H1 (cell line): ENCODE measurements around the gene TLK2. TPM values are rescaled to one million over a fixed set of nuclear protein-coding genes. Genes with fewer than 3 reads are reported as not detected.
"Not testable (repeated sequence)": the region's sequence is repeated elsewhere in the genome, so short reads cannot be mapped to it uniquely, and the experiment has no call there.

ENCODE experiments used
- CTCF ChIA-PET: fragments of 300-600 bp; sonication (Branson Sonifier 250); formaldehyde crosslinking; loops from one replicate; lab custom pipeline; 2021; ENCODE audit not compliant: partially characterized antibody; lab: Charles Lee
- POLR2A ChIA-PET: fragments of 300-600 bp; sonication (Branson Sonifier 250); formaldehyde crosslinking; loops from one replicate; lab custom pipeline; 2021; ENCODE audit warnings: inconsistent platforms; ENCODE audit not compliant: partially characterized antibody; lab: Charles Lee
- DNase-seq, 2 experiments: peaks; one replicate each; pipeline versions ENCODE4 v3.0.0 to v3.0.0-alpha.2; 2010 to 2022; ENCODE audit warnings: low spot score in 2 of 2, low read depth in 1 of 2, mixed read lengths in 1 of 2
- FAIRE-seq: peaks from 2 replicates; lab custom pipeline; 2011; peaks lifted over from hg19 to GRCh38; lab: Jason Lieb, UNC
- H2AFZ ChIP-seq: 2 replicates; pipeline ENCODE4 v1.8.1; 2012; ENCODE audit warnings: low read length, inconsistent platforms
- H2AK5ac ChIP-seq: 2 replicates; pipeline ENCODE4 v1.6.1; 2013; ENCODE audit warnings: low read depth, low read length
- H2BK120ac ChIP-seq: replicated peaks from 2 replicates; pipeline ENCODE3; 2013; ENCODE audit warnings: low read depth, low read length, inconsistent platforms
- H2BK12ac ChIP-seq: 2 replicates; pipeline ENCODE4 v1.6.1; 2013; ENCODE audit warnings: low read depth, low read length
- H2BK15ac ChIP-seq: 2 replicates; pipeline ENCODE4 v1.6.1; 2013; ENCODE audit warnings: low read length
- H2BK20ac ChIP-seq: 2 replicates; pipeline ENCODE4 v1.6.1; 2013; ENCODE audit warnings: low read length
- H2BK5ac ChIP-seq: 2 replicates; pipeline ENCODE4 v1.6.1; 2013; ENCODE audit warnings: low read depth, low read length
- H3K14ac ChIP-seq: 2 replicates; pipeline ENCODE4 v1.6.1; 2013; ENCODE audit warnings: inconsistent platforms; ENCODE audit not compliant: insufficient read length
- H3K18ac ChIP-seq: 2 replicates; pipeline ENCODE4 v1.6.1; 2013; ENCODE audit warnings: low read length; ENCODE audit errors: extremely low read depth
- H3K23ac ChIP-seq: 2 replicates; pipeline ENCODE4 v1.6.1; 2013; ENCODE audit warnings: inconsistent platforms; ENCODE audit not compliant: insufficient read length
- H3K23me2 ChIP-seq: 2 replicates; pipeline ENCODE4 v1.6.1; 2013; ENCODE audit warnings: low read depth, low read length
- H3K27ac ChIP-seq: 2 replicates; pipeline ENCODE4 v1.6.1; 2011; ENCODE audit warnings: low read depth, low read length, inconsistent platforms
- H3K27me3 ChIP-seq, 4 experiments: replicated peaks in 1 of 4; 1 replicate in 1 of 4; 2 replicates in 3 of 4; pipeline versions ENCODE4 v1.6.1 to v1.8.1; 2011 to 2013; ENCODE audit warnings: low read length in 3 of 4, mild to moderate bottlenecking in 3 of 4, inconsistent platforms in 2 of 4, mixed read lengths in 2 of 4, moderate library complexity in 1 of 4; ENCODE audit not compliant: control insufficient read depth in 3 of 4, insufficient read depth in 3 of 4; ENCODE audit errors: extremely low read depth in 1 of 4
- H3K36me3 ChIP-seq, 4 experiments: 2 replicates each; pipeline versions ENCODE4 v1.6.1 to v1.8.1; 2011 to 2013; ENCODE audit warnings: mild to moderate bottlenecking in 4 of 4, low read length in 3 of 4, moderate library complexity in 2 of 4, control low read depth in 1 of 4, inconsistent platforms in 1 of 4; ENCODE audit not compliant: insufficient read depth in 4 of 4, control insufficient read depth in 2 of 4
- H3K4ac ChIP-seq: replicated peaks from 2 replicates; pipeline ENCODE3; 2013; ENCODE audit warnings: low read length, low read depth, mixed read lengths, inconsistent platforms; ENCODE audit not compliant: insufficient read length
- H3K4me1 ChIP-seq, 4 experiments: replicated peaks in 1 of 4; 1 replicate in 1 of 4; 2 replicates in 3 of 4; pipeline versions ENCODE4 v1.6.1 to v1.8.1; 2011 to 2013; ENCODE audit warnings: low read length in 3 of 4, inconsistent platforms in 2 of 4, mixed read lengths in 1 of 4; ENCODE audit not compliant: insufficient read depth in 4 of 4, control insufficient read depth in 3 of 4
- H3K4me2 ChIP-seq, 2 experiments: 2 replicates each; pipeline versions ENCODE4 v1.6.1 to v1.8.1; 2011 to 2013; ENCODE audit warnings: low read depth in 2 of 2, low read length in 2 of 2, control low read depth in 1 of 2, inconsistent platforms in 1 of 2, mild to moderate bottlenecking in 1 of 2; ENCODE audit not compliant: insufficient read depth in 1 of 2
- H3K4me3 ChIP-seq, 4 experiments: fragments of 200-600, 300-600 bp in 1 of 4; sonication (generic), shearing (Covaris generic), sonication (Bioruptor Twin) in 1 of 4; 2 replicates each; pipeline versions ENCODE4 v1.5.1 to v1.8.1; 2011 to 2016; ENCODE audit warnings: low read length in 4 of 4, low read depth in 3 of 4, control low read depth in 2 of 4, inconsistent platforms in 2 of 4, mild to moderate bottlenecking in 2 of 4, mixed read lengths in 1 of 4, moderate library complexity in 1 of 4; ENCODE audit not compliant: insufficient read depth in 2 of 4; ENCODE audit errors: extremely low read depth in 1 of 4
- H3K56ac ChIP-seq: replicated peaks from 2 replicates; pipeline ENCODE3; 2013; ENCODE audit warnings: low read depth, mild to moderate bottlenecking, mixed read lengths, low read length, inconsistent platforms; ENCODE audit not compliant: insufficient read length
- H3K79me1 ChIP-seq: 2 replicates; pipeline ENCODE4 v1.6.1; 2013; ENCODE audit warnings: low read depth, low read length, control low read depth
- H3K79me2 ChIP-seq, 2 experiments: 2 replicates each; pipeline versions ENCODE4 v1.6.1 to v1.8.1; 2012 to 2013; ENCODE audit warnings: low read length in 2 of 2, mild to moderate bottlenecking in 2 of 2, inconsistent platforms in 1 of 2; ENCODE audit not compliant: insufficient read depth in 2 of 2, control insufficient read depth in 1 of 2
- H3K9ac ChIP-seq, 4 experiments: replicated peaks in 1 of 4; 1 replicate in 1 of 4; 2 replicates in 3 of 4; pipeline versions ENCODE4 v1.6.1 to v1.8.1; 2011 to 2013; ENCODE audit warnings: low read depth in 3 of 4, low read length in 3 of 4, control low read depth in 2 of 4, mild to moderate bottlenecking in 2 of 4, moderate library complexity in 2 of 4, inconsistent platforms in 1 of 4; ENCODE audit errors: extremely low read depth in 1 of 4
- H3K9me3 ChIP-seq, 2 experiments: 2 replicates each; pipeline versions ENCODE4 v1.6.1 to v1.8.1; 2012 to 2013; ENCODE audit warnings: mild to moderate bottlenecking in 2 of 2, moderate library complexity in 2 of 2, control low read depth in 1 of 2, inconsistent platforms in 1 of 2, low read depth in 1 of 2, low read length in 1 of 2, mixed read lengths in 1 of 2; ENCODE audit not compliant: insufficient read depth in 2 of 2
- H4K20me1 ChIP-seq, 2 experiments: replicated peaks in 1 of 2; 2 replicates each; pipeline versions ENCODE3 to v1.8.1; 2011 to 2013; ENCODE audit warnings: inconsistent platforms in 2 of 2, low read length in 2 of 2, mild to moderate bottlenecking in 1 of 2; ENCODE audit not compliant: insufficient read depth in 2 of 2, control insufficient read depth in 1 of 2
- H4K5ac ChIP-seq: 2 replicates; pipeline ENCODE4 v1.6.1; 2013; ENCODE audit warnings: low read length, low read depth, mixed read lengths, inconsistent platforms; ENCODE audit not compliant: insufficient read length
- H4K8ac ChIP-seq: 2 replicates; pipeline ENCODE4 v1.8.0; 2013; ENCODE audit warnings: mild to moderate bottlenecking, moderate library complexity, low read length, inconsistent platforms; ENCODE audit not compliant: insufficient read depth; ENCODE audit errors: extremely low read depth
- H4K91ac ChIP-seq: replicated peaks from 2 replicates; pipeline ENCODE3; 2013; ENCODE audit warnings: low read length, mixed read lengths, inconsistent platforms; ENCODE audit not compliant: insufficient read length
- WGBS, 2 experiments: shearing (Covaris generic) in 1 of 2; methylation state at CpG; one replicate each; pipeline versions ENCODE4 v1.1.6 to v1.1.7; 2013 to 2015; ENCODE audit warnings: low lambda C conversion rate in 2 of 2, mixed read lengths in 2 of 2, inconsistent platforms in 1 of 2, low coverage in 1 of 2, missing lambda C conversion rate in 1 of 2; ENCODE audit not compliant: insufficient replicate concordance in 2 of 2, insufficient coverage in 1 of 2, insufficient read length in 1 of 2; ENCODE audit errors: extremely low coverage in 1 of 2, missing lambda C conversion rate in 1 of 2; 5-methylcytosine and 5-hydroxymethylcytosine counted together
- polyA plus RNA-seq, 7 experiments: library from polyadenylated mRNA; depleted of rRNA in 3 of 7; stranded (reverse) in 5 of 7; unstranded in 2 of 7; fragments of >200 nt in 5 of 7; fragments of 200-250 nt in 2 of 7; gene quantifications; 1 replicate in 5 of 7; 2 replicates in 1 of 7; 4 replicates in 1 of 7; pipeline versions ENCODE4 v1.2.1 to v1.2.3, GENCODE V29; 2011 to 2013; ENCODE audit warnings: missing spikeins in 2 of 7, mixed read lengths in 2 of 7
- total RNA-seq: library from RNA; stranded (reverse); fragmentation: NEBNext Ultra II Directional; extraction: Animal tissue kit (Norgen Biotek cat#: 25700); gene quantifications from 2 replicates; pipeline ENCODE4 v1.2.1, GENCODE V29; 2021

The TLK2 gene
- total and polyA plus RNA-seq, 2 of the 8 experiments (the other 6 are each of a cell fraction or from before 2014, with no cell fraction given), result 43.1 to 59.9 TPM

DNA sequence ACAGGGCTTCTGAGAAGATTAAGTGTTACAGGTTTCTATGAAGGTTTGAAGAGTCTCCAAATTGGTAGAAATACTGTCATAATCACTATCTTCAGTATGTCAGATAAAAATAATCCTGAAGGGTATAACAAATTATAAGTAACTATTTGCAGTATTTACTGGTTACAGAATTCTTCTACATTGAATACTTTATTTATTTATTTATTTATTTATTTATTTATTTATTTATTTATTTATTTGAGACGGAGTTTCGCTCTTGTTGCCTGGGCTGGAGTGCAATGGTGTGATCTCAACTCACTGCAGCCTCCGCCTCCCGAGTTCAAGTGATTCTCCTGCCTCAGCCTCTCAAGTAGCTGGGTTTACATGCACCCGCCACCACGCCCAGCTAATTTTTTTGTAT, 125.2 kb downstream of the TLK2 start:
- FAIRE-seq, H3K4me3 ChIP-seq, H2AK5ac ChIP-seq, H3K23ac ChIP-seq, H2BK20ac ChIP-seq, H3K27me3 ChIP-seq, H3K79me1 ChIP-seq, H3K4me1 ChIP-seq, H4K5ac ChIP-seq, DNase-seq, H4K8ac ChIP-seq, H3K9me3 ChIP-seq, H2BK120ac ChIP-seq, H3K4ac ChIP-seq, H3K79me2 ChIP-seq, H4K20me1 ChIP-seq, H3K4me2 ChIP-seq, H2AFZ ChIP-seq, H2BK5ac ChIP-seq, H3K23me2 ChIP-seq, H2BK12ac ChIP-seq, H3K9ac ChIP-seq, H3K14ac ChIP-seq, H3K18ac ChIP-seq, H4K91ac ChIP-seq, H3K27ac ChIP-seq, H2BK15ac ChIP-seq, H3K56ac ChIP-seq: not testable (repeated sequence)
- WGBS, 2 experiments, result 96% methylated on average over 6 of the region's 6 CpGs; no CpG with 5 or more reads in 1 of the 2 experiments
- POLR2A ChIA-PET, result interaction anchor here (1.6 kb wide), 1 partner anchor 10 kb away, joined by 4 read pairs; no protein-coding TSS in a partner anchor
- CTCF ChIA-PET, result interaction anchor here (1.0 to 1.4 kb wide), 2 partner anchors 10 to 12 kb away, joined by 3 to 4 read pairs; no protein-coding TSS in a partner anchor
- H3K36me3 ChIP-seq, result peaks cover 8 to 73% (median 30%) of the 10 kb centered on the region in 4 experiments; a peak in 7 of 8 replicates
